Uterus (tissue), 2 donors: ENCODE measurements around the gene SHH.

Experiments used
- POLR2A ChIP-seq, 2 donors: fragments of 450-650 bp; IDR thresholded peaks; one replicate each; pipeline ENCODE4 v1.6.1; 2016; ENCODE audit warnings: antibody characterized with exemption in 2 of 2, mild to moderate bottlenecking in 1 of 2, moderate library complexity in 1 of 2
- TF ChIP-seq, protein P1 (sequence below), 4 experiments: fragments of 200-600 bp in 2 of 4; fragments of 450-650 bp in 2 of 4; sonication (generic) in 2 of 4; IDR thresholded peaks; one replicate each; pipeline ENCODE4 v1.5.1; 2016 to 2019; ENCODE audit warnings: antibody characterized with exemption in 4 of 4, mild to moderate bottlenecking in 2 of 4, moderate library complexity in 1 of 4

DNA sequence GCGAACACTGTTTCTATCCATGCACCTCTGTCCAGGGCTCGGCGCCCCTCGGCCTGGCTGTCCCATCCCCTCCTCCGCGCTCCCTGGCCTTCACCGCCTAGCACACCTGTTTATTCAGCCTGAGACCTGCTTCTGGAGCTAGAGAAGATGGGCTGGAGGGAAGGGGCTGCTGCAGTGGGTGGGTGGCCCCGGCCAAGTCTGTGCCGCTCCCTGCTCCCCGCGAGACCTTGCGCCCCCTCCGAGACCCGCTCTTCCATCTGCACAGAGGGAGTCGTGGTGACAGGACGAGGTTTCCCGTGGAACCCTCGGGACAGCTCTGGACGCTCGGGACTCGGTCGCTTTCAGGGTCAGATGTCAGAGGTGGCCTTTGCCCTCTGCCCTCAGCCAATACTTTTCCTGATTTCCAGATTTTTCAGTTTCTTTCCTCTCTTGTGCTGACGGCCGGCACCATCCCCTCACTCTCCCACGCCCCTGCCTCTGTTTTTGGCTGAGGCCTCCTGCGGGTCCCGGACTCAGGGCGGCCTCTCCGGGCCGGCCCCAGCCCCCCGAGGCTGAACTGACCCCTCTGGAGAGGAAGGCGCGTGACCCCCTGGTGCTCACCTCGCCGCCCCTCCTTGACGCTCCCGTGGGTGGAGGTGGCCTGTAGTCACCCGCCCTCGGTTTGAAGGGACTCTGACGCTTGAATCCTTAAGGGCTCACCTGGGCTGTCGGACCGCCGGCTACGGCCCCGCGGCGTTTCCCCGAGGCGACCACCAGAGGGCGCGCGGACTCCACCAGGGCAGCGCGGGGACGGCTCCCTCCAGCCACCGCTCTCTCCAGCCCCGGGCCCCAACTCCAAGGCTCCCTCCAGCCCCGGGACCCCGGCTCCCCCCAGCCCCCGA is 15.6 kb downstream of the SHH start:
- TF ChIP-seq, protein P1, sequence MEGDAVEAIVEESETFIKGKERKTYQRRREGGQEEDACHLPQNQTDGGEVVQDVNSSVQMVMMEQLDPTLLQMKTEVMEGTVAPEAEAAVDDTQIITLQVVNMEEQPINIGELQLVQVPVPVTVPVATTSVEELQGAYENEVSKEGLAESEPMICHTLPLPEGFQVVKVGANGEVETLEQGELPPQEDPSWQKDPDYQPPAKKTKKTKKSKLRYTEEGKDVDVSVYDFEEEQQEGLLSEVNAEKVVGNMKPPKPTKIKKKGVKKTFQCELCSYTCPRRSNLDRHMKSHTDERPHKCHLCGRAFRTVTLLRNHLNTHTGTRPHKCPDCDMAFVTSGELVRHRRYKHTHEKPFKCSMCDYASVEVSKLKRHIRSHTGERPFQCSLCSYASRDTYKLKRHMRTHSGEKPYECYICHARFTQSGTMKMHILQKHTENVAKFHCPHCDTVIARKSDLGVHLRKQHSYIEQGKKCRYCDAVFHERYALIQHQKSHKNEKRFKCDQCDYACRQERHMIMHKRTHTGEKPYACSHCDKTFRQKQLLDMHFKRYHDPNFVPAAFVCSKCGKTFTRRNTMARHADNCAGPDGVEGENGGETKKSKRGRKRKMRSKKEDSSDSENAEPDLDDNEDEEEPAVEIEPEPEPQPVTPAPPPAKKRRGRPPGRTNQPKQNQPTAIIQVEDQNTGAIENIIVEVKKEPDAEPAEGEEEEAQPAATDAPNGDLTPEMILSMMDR (IDR thresholded peaks at IDR 0.05) = peak; percentile 69 to 87 (median 76)
- TF ChIP-seq POLR2A (IDR thresholded peaks at IDR 0.05) = no peak
